Forelimb muscle (tissue), 1 donor: Measurements from ENCODE around the gene ECHS1. TPM values are rescaled to one million over a fixed set of nuclear protein-coding genes. Genes with fewer than 3 reads are reported as not detected.

ENCODE experiments used
- DNase-seq: peaks from one replicate; pipeline ENCODE4 v3.0.0-alpha.2; 2013; ENCODE audit warnings: low read depth
- polyA plus RNA-seq: library from polyadenylated mRNA; unstranded; fragments of 120-200 nt; gene quantifications from one replicate; pipeline ENCODE4 v1.2.1, GENCODE V29; 2013; ENCODE audit not compliant: insufficient read length

ECHS1 gene
- polyA plus RNA-seq, 1 donor, result 123 TPM

DNA sequence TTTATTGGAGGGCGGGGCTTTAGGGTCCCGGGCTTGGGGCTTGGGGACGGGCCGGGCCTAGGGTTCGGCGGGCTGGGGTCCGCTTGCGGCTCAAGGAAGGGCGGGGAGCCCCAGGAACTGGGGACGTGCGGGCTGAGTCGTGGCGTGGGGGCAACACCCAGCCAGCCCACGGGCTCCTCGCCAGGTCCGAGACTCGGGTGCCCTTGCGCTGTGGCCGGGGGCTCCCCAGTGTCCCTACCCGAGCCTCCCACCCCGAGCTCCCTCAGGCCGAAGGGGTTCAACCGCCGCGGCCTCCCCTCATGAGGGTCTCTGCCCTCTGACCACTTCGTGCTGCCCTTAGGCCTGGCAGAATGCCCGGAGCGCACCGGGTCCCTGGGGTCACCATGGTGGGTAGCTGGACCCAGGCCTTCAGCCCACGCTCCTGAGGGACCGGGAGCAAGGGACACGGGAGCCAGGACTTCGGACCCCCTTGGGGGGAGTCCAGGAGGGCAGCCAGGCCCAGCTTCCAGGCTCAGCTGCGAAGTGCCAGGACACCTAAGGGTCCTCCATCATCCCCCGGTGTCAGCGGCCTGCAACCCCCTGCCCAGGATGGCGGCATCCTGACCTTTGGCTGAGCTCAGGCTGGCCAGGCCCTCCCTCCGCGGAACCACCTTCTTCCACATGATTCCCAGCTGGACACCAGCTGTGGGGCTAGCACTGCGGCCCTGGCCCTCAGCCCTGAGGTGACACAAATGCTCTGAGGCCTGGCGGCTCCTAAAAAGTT lies 14.8 kb downstream of the ECHS1 start:
- no peak for DNase-seq

DNA sequence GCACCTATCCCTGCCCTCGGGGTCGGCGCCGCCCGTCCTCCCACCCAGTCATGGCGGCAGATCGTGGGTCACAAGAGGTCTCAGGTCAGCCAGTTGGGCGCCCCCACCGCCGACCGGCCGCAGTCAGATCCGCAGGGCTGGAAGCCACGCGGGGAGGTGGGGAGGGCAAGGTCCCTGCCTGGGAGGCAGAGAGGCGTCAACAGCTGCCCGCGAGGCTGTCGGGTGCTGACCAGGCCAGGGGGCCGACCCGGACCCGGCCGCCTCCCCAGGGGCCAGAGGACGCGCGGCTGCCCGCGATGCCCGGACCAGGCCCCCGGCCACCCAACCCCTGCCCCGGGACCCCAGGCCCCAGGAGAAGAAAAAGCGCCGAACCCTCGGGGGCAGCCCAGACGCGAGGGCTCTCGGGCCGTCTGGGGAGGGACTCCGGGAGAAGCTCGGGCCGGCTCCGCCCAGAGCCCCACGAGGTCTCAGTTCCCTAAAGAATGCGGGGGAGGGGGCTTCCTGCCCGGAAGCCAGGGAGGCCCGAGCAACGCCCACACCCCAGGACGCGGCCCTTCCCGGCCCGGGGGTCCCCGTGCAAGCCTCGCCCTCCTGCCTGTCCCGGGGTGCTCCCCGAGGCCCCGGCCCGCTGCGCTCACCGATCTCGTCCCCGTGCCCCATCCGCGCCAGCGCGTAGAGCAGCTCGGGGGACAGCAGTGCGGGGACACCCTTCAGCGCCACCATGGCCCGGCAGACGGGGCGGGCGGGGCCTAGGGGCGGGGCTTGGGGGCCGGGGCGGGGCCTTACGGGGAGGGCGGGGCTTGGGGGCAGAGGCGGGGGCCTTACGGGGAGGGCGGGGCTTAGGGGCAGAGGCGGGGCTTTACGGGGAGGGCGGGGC lies 15.6 kb downstream of the ECHS1 start, which contains the start of gene FUOM:
FUOM (minus strand) TSS at position 735 of the 877 bp plus-strand sequence; CDS start at position 723, 12 bp downstream.
- no peak for DNase-seq

GRCh38 chr10:133356549-133357284 lies 16.4 kb downstream of the ECHS1 start:
- DNase-seq, result no peak

DNA sequence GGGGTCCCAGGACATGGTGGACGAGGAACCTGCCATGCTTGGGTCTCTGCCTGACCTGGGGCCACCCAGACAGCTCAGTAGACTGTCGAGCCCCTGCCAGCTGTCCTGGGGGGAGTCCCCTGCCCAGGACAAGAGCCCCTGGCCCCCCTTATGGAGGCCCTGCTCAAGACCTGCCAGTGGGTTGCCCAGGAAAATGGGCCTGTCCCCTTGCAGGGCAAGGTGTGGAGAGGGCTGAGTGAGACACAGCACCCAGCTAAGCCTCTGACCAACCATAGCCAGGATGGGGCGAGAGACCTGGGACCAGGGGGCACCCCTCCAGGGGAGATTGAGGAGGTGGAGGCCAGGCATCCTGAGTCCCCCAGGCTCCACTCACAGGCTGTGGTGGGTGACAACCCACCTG lies 17.2 kb downstream of the ECHS1 start:
- no peak for DNase-seq

DNA sequence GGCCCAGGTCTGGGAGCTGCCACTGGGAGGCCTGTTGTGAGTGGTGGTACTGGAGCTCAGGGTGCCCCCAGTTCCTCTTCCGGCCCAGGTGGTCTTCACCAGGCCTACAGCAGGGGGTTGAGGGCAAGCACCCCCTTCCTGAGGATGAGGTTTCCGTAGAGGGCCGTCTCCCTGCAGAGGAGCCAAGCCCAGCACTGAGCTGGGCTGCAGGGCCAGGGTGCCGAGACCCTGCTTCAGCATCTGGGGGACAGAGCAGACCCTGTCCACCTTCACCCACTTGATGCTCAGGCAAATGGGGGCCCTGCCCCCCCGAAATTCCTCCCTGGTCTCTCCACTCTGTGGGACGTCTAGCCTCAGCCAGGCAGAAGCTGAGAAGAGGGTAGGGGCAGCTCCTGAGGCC lies 17.9 kb downstream of the ECHS1 start:
- DNase-seq, result no peak

GRCh38 chr10:133354672-133355240 lies 18.4 kb downstream of the ECHS1 start:
- no peak for DNase-seq

GRCh38 chr10:133353988-133354605 lies 19.1 kb downstream of the ECHS1 start:
- DNase-seq, result no peak

- no peak for DNase-seq
These were observed 19.8 kb downstream of the ECHS1 start for GRCh38 chr10:133353202-133353959.

DNA sequence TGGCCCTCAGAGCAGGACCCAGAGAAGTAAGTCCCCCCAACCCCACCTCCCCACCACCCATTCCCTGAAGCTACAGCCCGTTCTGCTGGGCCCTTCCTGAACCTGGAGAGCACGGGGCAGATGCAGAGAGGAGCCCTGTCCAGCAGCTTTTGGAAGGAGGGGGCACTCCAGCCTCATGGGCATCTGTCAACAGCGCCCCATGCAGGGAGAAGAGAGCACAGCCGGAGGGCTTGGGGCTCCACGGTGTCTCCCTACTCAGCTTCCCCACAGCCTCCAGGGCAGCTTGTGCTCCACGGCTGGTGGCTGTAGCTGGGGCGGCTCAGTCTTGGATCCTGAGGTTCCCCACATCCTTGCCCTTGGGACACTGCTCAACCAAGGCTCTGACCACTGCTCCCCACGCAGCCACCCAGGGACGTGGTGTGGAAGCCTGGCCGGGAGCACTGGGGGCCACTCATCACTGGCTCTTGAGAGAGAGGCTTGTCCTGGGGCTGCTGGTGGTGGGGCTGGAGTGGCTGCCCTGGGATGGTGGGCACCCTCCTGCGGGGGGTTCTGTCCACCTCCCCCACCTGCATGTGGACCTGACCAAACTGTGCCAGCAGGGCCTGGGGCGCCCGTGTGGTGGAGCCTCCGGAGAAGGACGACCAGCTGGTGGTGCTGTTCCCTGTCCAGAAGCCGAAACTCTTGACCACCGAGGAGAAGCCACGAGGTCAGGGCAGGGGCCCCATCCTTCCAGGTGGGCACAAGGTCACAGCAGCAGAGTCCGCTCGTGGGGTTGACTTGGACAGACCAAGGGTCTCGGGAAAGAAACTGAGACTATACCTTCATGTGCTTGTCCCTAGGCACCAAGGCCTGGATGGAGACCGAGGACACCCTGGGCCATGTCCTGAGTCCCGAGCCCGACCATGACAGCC lies 21.5 kb downstream of the ECHS1 start:
- no peak for DNase-seq

DNA sequence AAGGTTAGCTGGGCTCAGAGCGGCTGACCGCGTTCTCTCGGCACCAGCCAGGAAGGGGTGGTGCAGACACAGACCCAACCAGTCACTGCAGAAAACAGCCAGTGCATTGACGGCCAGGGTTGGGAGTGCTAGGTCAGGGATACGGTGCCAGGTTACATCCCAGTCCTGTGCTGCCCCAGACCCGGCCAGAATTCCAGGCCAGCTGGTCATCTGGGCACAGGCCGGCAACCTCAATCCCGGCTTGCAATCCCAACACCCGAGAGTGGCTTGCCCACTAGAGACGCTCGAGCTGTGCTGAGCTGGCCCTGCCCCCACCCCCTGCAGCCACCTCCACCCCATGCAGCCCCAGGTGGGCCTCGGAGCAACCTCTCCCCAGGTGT lies 22.2 kb downstream of the ECHS1 start:
- DNase-seq, result no peak

- DNase-seq, result no peak
These were observed 22.7 kb downstream of the ECHS1 start for GRCh38 chr10:133350283-133350949.

DNA sequence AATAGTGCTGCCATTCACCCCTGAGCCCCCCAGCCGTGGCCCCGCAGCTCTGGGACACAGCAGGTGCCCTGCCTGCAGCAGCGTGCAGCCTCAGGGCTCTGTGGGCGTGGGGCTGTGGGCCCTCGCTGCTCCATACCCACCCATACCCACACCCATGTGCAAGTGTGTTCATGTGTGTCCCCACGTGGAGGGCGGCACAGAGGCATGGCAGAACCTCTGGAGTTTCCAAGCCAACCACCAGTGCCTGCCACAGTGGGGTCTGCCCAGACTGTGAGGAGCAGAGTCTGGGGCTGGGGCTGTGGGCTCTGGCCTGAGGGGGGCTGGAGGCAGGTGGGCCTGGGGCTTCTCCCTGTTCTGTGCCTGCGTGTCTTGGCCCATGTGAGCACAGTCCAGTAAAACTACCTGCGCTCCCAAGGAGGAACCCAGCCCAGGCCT lies 23.6 kb downstream of the ECHS1 start:
- DNase-seq, result no peak

GRCh38 chr10:133349160-133349568 lies 24.0 kb downstream of the ECHS1 start:
- no peak for DNase-seq

DNA sequence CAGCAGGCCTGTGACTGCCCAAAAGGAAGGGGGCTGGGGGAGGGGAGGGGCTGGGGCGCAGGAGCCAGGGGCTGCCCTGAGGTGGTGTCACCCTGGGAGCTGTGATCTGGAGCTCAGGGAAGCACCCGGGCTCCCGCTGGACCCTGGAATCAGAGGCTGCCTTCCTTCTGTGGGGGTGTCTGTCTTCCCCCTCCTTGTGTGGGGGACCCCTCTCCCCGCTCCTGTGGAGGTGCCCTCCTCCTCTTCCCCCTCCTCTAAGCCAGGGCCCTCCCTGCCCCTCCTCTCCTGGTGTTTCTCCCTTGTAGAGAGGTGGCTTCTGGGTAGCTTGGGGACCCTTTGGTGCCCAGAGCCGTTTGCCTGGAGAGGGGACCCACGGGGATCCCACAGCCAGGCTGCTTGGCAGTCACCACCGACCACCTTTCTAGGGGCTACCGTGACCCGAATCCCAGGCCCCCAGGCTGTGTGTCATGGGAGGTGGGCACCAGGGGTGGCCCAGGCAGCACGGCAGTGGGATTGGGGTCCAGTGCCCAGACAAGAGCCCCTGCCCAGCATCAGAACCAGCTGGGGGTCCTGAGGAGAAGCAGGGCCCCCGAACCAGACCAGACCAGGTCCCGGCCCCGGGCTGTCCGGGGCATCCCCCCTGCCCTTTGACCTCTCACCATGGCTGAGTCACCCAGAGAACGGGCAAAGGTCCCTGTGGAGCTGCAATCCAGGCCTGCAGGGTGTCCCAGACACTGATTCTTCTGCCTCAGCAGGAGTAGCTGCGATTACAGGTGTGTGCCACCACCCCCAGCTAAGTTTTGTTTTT lies 25.2 kb downstream of the ECHS1 start:
- no peak for DNase-seq

DNA sequence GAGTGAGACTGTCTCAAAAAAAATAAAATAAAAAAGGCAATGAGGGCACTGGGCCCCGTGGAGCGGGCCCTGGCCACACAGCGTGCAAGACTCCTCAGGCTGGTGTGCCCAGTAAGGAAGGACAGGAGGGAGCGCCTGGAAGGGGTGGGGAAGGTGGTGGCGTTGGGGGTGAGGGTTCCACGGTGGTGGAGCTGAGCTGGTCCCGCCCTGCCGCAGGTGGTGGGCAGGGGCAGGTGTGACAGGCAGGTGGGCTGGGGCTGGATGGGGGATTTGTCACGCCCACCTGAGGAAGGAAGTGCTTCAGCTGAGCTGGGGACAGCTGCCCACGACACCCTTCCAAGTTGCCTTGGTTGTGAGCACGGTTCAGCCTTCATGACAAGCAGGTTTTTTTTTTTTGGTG lies 26.7 kb downstream of the ECHS1 start:
- DNase-seq, result no peak

DNA sequence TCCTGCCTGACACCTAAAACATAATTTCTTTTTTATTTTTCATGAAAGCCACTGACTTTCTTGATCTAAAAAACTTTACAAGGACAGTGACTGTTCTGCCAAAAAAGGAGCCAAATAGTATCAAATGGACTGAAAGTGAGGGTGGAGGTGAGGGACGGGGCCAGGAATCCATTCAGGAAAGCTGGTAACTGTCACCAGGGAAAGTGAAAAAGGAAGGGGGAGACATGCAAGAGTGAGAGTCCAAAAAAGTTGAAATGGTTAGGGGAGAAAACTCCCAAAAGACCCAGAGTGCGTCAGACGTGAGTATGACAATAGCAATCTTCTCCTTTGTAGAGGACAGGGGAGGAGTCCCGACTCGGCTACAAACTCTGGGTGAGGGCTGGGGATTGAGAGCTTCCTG lies 28.9 kb downstream of the ECHS1 start:
- DNase-seq, result no peak

DNA sequence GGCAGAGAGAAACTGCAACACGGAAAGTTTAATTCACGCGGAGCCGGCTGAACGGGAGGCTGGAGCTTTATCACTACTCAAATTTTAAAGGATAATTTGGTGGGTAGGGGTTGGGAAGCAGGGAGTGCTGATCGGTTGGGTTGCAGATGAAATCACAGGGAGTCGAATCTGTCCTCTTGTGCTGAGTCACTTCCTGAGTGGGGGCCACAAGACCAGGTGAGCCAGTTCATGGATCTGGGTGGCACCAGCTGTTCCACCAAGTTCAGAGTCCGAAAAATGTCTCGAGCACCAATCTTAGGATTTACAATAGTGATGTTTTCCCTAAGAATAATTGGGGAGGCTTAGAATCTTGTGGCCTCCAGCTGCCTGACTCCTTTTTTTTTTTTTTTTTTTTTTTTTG lies 29.6 kb downstream of the ECHS1 start:
- DNase-seq, result no peak

DNA sequence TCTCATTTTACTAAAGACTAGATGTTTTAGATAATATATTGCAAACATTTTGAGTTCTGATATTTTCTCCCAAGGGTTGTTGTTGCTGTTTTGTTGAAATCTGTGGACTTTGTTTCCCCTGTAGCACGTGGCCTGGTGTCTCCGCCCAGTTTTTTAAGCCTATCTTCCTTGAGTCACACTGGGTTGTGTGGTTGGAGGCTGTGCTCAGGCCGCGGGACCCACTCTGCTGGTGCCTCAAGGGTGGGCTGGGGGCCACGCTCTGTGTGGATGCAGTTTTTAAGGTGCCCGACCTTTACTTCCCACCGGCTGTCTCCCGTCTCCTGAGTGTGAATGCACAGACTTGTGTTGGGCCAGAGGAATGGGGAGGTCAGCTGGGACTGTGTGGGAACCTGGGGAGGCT lies 30.2 kb downstream of the ECHS1 start:
- no peak for DNase-seq
